K562 (cell line): Measurements from ENCODE around the gene ALB. TPM values are rescaled to one million over a fixed set of nuclear protein-coding genes. Genes with fewer than 3 reads are reported as not detected.

Experiments used
- ATAC-seq: fragments of 200-7000 bp; cut with Tn5 transposase; 3 replicates; pipeline ENCODE4 v1.9.1; 2020; ENCODE audit warnings: moderate library complexity
- BruUV-seq: library from RNA; stranded (reverse); fragments of 400-500 nt; replicated peaks from 2 replicates; lab custom pipeline; 2021; lab: Mats Ljungman, UMichigan
- CTCF ChIA-PET: fragments of 300-600 bp; formaldehyde crosslinking; extraction: SDS; loops from one replicate; lab custom pipeline; 2021; ENCODE audit warnings: low intra/inter-chr PET ratio; lab: Yijun Ruan, JAX
- POLR2A ChIA-PET: fragments of 300-600, 350-650 bp; sonication (Branson Sonifier 250); formaldehyde crosslinking; extraction: SDS; loops from one replicate; lab custom pipeline; 2021; ENCODE audit warnings: antibody characterized with exemption, inconsistent platforms; lab: Yijun Ruan, JAX
- DNase-seq, 4 experiments: peaks; one replicate each; pipeline versions ENCODE4 v3.0.0 to v3.0.0-alpha.2; 2011 to 2018; ENCODE audit warnings: low spot score in 3 of 4, mixed read lengths in 3 of 4; ENCODE audit errors: extremely low read depth in 1 of 4
- FAIRE-seq: peaks from 2 replicates; lab custom pipeline; 2011; peaks lifted over from hg19 to GRCh38; lab: Jason Lieb, UNC
- H2AFZ ChIP-seq: 2 replicates; pipeline ENCODE4 v1.6.0; 2011; ENCODE audit warnings: low read depth, low read length, control low read depth, inconsistent platforms
- H3K27ac ChIP-seq: fragments of 200-600 bp; 3 replicates; pipeline ENCODE4 v1.8.0; 2011; ENCODE audit warnings: low read depth, mild to moderate bottlenecking, control low read depth, inconsistent platforms, low read length, moderate library complexity, mixed read lengths; ENCODE audit errors: extremely low read depth
- H3K27me3 ChIP-seq, 2 experiments: fragments of 300-600 bp in 1 of 2; 2 replicates in 1 of 2; 3 replicates in 1 of 2; pipeline versions ENCODE4 v1.6.0 to v1.8.0; 2011; ENCODE audit warnings: inconsistent platforms in 2 of 2, low read length in 2 of 2, mild to moderate bottlenecking in 1 of 2, mixed read lengths in 1 of 2, moderate library complexity in 1 of 2; ENCODE audit not compliant: control insufficient read depth in 2 of 2, insufficient read depth in 2 of 2
- H3K36me3 ChIP-seq: fragments of 300-600 bp; 3 replicates; pipeline ENCODE4 v1.8.0; 2011; ENCODE audit warnings: mild to moderate bottlenecking, low read length, inconsistent platforms; ENCODE audit not compliant: control insufficient read depth, insufficient read depth
- H3K4me1 ChIP-seq, 2 experiments: fragments of 200-600 bp in 1 of 2; replicated peaks in 1 of 2; 2 replicates in 1 of 2; 3 replicates in 1 of 2; pipeline versions ENCODE4 v1.5.1 to v1.8.0; 2011; ENCODE audit warnings: inconsistent platforms in 2 of 2, low read length in 2 of 2, mild to moderate bottlenecking in 1 of 2, mixed read lengths in 1 of 2, moderate library complexity in 1 of 2; ENCODE audit not compliant: control insufficient read depth in 2 of 2, insufficient read depth in 2 of 2
- H3K4me2 ChIP-seq: 2 replicates; pipeline ENCODE4 v1.6.1; 2011; ENCODE audit warnings: low read length, control low read depth, inconsistent platforms, mixed read lengths; ENCODE audit not compliant: insufficient read depth
- H3K4me3 ChIP-seq: fragments of 200-600 bp; sonication (generic), shearing (Covaris generic); 2 replicates; pipeline ENCODE4 v1.5.1; 2016; ENCODE audit warnings: control low read depth, inconsistent platforms
- H3K79me2 ChIP-seq: fragments of 200-600 bp; 3 replicates; pipeline ENCODE4 v1.8.0; 2011; ENCODE audit warnings: low read length, inconsistent platforms; ENCODE audit not compliant: control insufficient read depth, insufficient read depth
- H3K9ac ChIP-seq, 2 experiments: 2 replicates each; pipeline versions ENCODE4 v1.6.0 to v1.6.1; 2011; ENCODE audit warnings: low read depth in 2 of 2, low read length in 2 of 2, control low read depth in 1 of 2, inconsistent platforms in 1 of 2, mild to moderate bottlenecking in 1 of 2, mixed read lengths in 1 of 2; ENCODE audit not compliant: insufficient read depth in 1 of 2
- H3K9me1 ChIP-seq: one replicate; pipeline ENCODE4 v1.6.0; 2011; ENCODE audit warnings: inconsistent platforms, mild to moderate bottlenecking, low read length, moderate library complexity; ENCODE audit not compliant: control insufficient read depth, insufficient read depth
- H3K9me3 ChIP-seq: replicated peaks from 2 replicates; pipeline ENCODE4 v1.5.1; 2011; ENCODE audit warnings: low read depth, low read length, inconsistent platforms; ENCODE audit not compliant: control insufficient read depth, insufficient read depth
- H4K20me1 ChIP-seq: replicated peaks from 2 replicates; pipeline ENCODE4 v1.6.1; 2011; ENCODE audit warnings: low read length, inconsistent platforms, mixed read lengths; ENCODE audit not compliant: control insufficient read depth, insufficient read depth
- CBFA2T3 ChIP-seq: fragments of 450-650 bp; IDR thresholded peaks from 2 replicates; pipeline ENCODE4 v1.6.1; 2017
- DEAF1 ChIP-seq: fragments of 450-650 bp; formaldehyde crosslinking; IDR thresholded peaks from 2 replicates; pipeline ENCODE4 v1.4.0; 2020; ENCODE audit warnings: mild to moderate bottlenecking, moderate library complexity
- L3MBTL2 ChIP-seq: fragments of 450-650 bp; IDR thresholded peaks from 2 replicates; pipeline ENCODE4 v1.6.1; 2016; ENCODE audit warnings: mild to moderate bottlenecking, moderate library complexity
- MYBL2 ChIP-seq, 2 experiments: fragments of 450-650 bp in 1 of 2; sonication (generic) in 1 of 2; formaldehyde crosslinking in 1 of 2; IDR thresholded peaks; 2 replicates each; pipeline versions ENCODE4 v1.6.1 to v1.8.1; 2017 to 2022; ENCODE audit warnings: borderline replicate concordance in 1 of 2, inconsistent platforms in 1 of 2, low read depth in 1 of 2, mild to moderate bottlenecking in 1 of 2, missing genetic modification reagents in 1 of 2, moderate library complexity in 1 of 2
- NEUROD1 ChIP-seq: fragments of 150-350 bp; IDR thresholded peaks from 2 replicates; pipeline ENCODE4 v1.6.1; 2014; ENCODE audit warnings: borderline replicate concordance, low read length, low read depth; ENCODE audit not compliant: partially characterized antibody
- RFX1 ChIP-seq: fragments of 450-650 bp; IDR thresholded peaks from 2 replicates; pipeline ENCODE4 v1.6.1; 2016; ENCODE audit warnings: mild to moderate bottlenecking, moderate library complexity
- SIN3A ChIP-seq, 2 experiments: fragments of 150-350 bp in 1 of 2; IDR thresholded peaks; 2 replicates each; pipeline ENCODE4 v1.6.1; 2011 to 2016; ENCODE audit warnings: borderline replicate concordance in 2 of 2, low read depth in 2 of 2, low read length in 2 of 2, mild to moderate bottlenecking in 2 of 2, moderate library complexity in 2 of 2; ENCODE audit not compliant: control insufficient read depth in 1 of 2
- ZNF253 ChIP-seq: fragments of 250-450 bp; sonication (Bioruptor Pico); conservative IDR thresholded peaks from 2 replicates; pipeline ENCODE4 v1.6.1; 2021; ENCODE audit warnings: mild to moderate bottlenecking
- WGBS: fragments of 100-300 bp; shearing (Covaris generic); methylation state at CpG from one replicate; pipeline ENCODE4 v1.1.6; 2016; ENCODE audit warnings: low coverage, mixed read lengths; ENCODE audit not compliant: insufficient coverage; ENCODE audit errors: missing lambda C conversion rate; 5-methylcytosine and 5-hydroxymethylcytosine counted together
- in situ Hi-C: fragments of 300-500 bp; cut with MboI; formaldehyde crosslinking; loops from 4 replicates; pipeline ENCODE4 v1.15.0; 2018; ENCODE audit warnings: inconsistent platforms, mixed read lengths
- intact Hi-C: fragments of 100-400 bp; cut with micrococcal nuclease; formaldehyde crosslinking; loops from 2 replicates; pipeline ENCODE4 v1.14.2; 2022
- polyA plus RNA-seq, 8 experiments: library from polyadenylated mRNA; depleted of rRNA in 4 of 8; stranded (reverse) in 5 of 8; unstranded in 3 of 8; fragments of >200 nt; fragmentation: Nextera tagmentation in 2 of 8; fragmentation: Illumina TruSeq in 1 of 8; extraction: Ambion mirVana in 2 of 8; extraction: Trizol in 1 of 8; gene quantifications; 2 replicates each; pipeline versions ENCODE4 v1.2.1 to v1.2.3, GENCODE V29; 2011 to 2014; ENCODE audit warnings: inconsistent platforms in 1 of 8, missing spikeins in 1 of 8
- total RNA-seq, 7 experiments: library from RNA; depleted of rRNA in 6 of 7; stranded (reverse); fragments of >200 nt in 6 of 7; fragmentation: Illumina TruSeq in 2 of 7; extraction: Trizol in 2 of 7; gene quantifications; 2 replicates each; pipeline versions ENCODE4 v1.2.1 to v1.2.3, GENCODE V29; 2011 to 2021; ENCODE audit warnings: low replicate concordance in 1 of 7

ALB gene
- total and polyA plus RNA-seq, 9 of the 15 experiments (the other 6 are each of a cell fraction or from before 2014, with no cell fraction given), result 0.04 to 18.5 (median 0.20) TPM; not detected in 2

DNA sequence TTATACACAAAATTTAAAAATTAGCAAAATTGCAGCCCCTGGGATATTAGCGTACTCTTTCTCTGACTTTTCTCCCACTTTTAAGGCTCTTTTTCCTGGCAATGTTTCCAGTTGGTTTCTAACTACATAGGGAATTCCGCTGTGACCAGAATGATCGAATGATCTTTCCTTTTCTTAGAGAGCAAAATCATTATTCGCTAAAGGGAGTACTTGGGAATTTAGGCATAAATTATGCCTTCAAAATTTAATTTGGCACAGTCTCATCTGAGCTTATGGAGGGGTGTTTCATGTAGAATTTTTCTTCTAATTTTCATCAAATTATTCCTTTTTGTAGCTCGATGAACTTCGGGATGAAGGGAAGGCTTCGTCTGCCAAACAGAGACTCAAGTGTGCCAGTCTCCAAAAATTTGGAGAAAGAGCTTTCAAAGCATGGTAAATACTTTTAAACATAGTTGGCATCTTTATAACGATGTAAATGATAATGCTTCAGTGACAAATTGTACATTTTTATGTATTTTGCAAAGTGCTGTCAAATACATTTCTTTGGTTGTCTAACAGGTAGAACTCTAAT is 6.0 kb downstream of the ALB start (continued):
- no peak for TF ChIP-seq NEUROD1
- no peak for TF ChIP-seq ZNF253 (CRISPR knock-in tag)
- TF ChIP-seq DEAF1 (CRISPR knock-in tag), result no peak
- TF ChIP-seq MYBL2 (IDR thresholded peaks at IDR 0.05; ENCODE audit: low read depth), result no peak
- no peak for TF ChIP-seq MYBL2 (CRISPR knock-in tag; IDR thresholded peaks at IDR 0.05; ENCODE audit: borderline replicate concordance)
- no peak for TF ChIP-seq L3MBTL2

DNA sequence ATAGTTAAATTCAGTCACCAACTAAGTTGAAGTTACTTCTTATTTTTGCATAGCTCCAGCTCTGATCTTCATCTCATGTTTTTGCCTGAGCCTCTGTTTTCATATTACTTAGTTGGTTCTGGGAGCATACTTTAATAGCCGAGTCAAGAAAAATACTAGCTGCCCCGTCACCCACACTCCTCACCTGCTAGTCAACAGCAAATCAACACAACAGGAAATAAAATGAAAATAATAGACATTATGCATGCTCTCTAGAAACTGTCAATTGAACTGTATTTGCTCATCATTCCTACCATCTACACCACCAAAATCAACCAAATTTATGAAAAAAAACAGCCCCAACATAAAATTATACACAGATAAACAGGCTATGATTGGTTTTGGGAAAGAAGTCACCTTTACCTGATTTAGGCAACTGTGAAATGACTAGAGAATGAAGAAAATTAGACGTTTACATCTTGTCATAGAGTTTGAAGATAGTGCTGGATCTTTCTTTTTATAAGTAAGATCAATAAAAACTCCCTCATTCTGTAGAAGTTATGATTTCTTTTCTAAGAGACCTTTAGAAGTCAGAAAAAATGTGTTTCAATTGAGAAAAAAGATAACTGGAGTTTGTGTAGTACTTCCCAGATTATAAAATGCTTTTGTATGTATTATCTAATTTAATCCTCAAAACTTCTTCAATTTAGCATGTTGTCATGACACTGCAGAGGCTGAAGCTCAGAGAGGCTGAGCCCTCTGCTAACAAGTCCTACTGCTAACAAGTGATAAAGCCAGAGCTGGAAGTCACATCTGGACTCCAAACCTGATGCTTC is 7.0 kb downstream of the ALB start:
- no peaks in the 10 kb centered on the region for H3K9me1 ChIP-seq
- ChIA-PET POLR2A (no interaction called here), CTCF (no interaction called here)
- H3K36me3 ChIP-seq, result no peaks in the 10 kb centered on the region
- H3K9me3 ChIP-seq, result no peaks in the 10 kb centered on the region
- no TSS peak for BruUV-seq
- no peaks in the 10 kb centered on the region for H3K4me1 ChIP-seq
- no peak overlapping the region for H2AFZ ChIP-seq
- in situ Hi-C loops, result no loop called here
- intact Hi-C loops, result no loop called here
- no peaks in the 10 kb centered on the region for H3K79me2 ChIP-seq
- H3K4me3 ChIP-seq, result no peak overlapping the region
- ATAC-seq, result no peak
- H3K27me3 ChIP-seq, result no peaks in the 10 kb centered on the region
- no peak for FAIRE-seq
- 39% methylated on average over 3 of the region's 3 CpGs for WGBS
- peak in 1 of 4 experiments; percentile 26 for DNase-seq
- no peak overlapping the region for H3K4me2 ChIP-seq
- no peak overlapping the region for H3K9ac ChIP-seq
- H3K27ac ChIP-seq, result no peak overlapping the region
- no peaks in the 10 kb centered on the region for H4K20me1 ChIP-seq
- TF ChIP-seq SIN3A (IDR thresholded peaks at IDR 0.05; ENCODE audit: borderline replicate concordance in 2 of 2, control insufficient read depth in 1 of 2, low read depth in 2 of 2, low read length in 2 of 2), result no peak
- peak; percentile 34 for TF ChIP-seq RFX1
- 0 out of 2 replicates have a peak, but pooled peaks have one; percentile 6 for TF ChIP-seq CBFA2T3
- TF ChIP-seq, all 486 proteins: peak for 2
